Activated T-helper 17 cell treated with anti-CD3 and anti-CD28 coated beads, Interleukin-2, amount 50 U/mL, for 72 hours (primary cell): ENCODE results near the gene NRXN3. TPM values are rescaled to one million over a fixed set of nuclear protein-coding genes. Genes with fewer than 3 reads are reported as not detected.
"Not testable (repeated sequence)": the region's sequence is repeated elsewhere in the genome, so short reads cannot be mapped to it uniquely, and the experiment has no call there.

Source experiments
- ATAC-seq: fragments of 150-1000 bp; cut with Tn5 transposase; replicated peaks from 2 replicates; pipeline ENCODE4 v1.10.0; 2021; ENCODE audit warnings: mild to moderate bottlenecking, moderate library complexity
- H3K27ac Mint-ChIP-seq: one replicate; pipeline ENCODE4 v1.8.0; 2022; ENCODE audit warnings: mixed read lengths
- H3K27me3 Mint-ChIP-seq: one replicate; pipeline ENCODE4 v1.8.0; 2022; ENCODE audit warnings: mixed read lengths
- H3K36me3 Mint-ChIP-seq: one replicate; pipeline ENCODE4 v1.8.0; 2022; ENCODE audit warnings: low read depth, mild to moderate bottlenecking, mixed read lengths
- H3K4me1 Mint-ChIP-seq: one replicate; pipeline ENCODE4 v1.8.0; 2022; ENCODE audit warnings: mixed read lengths
- H3K4me3 Mint-ChIP-seq: one replicate; pipeline ENCODE4 v1.8.0; 2022; ENCODE audit warnings: mild to moderate bottlenecking, mixed read lengths
- H3K9me3 Mint-ChIP-seq: one replicate; pipeline ENCODE4 v1.8.0; 2022; ENCODE audit warnings: mixed read lengths
- total RNA-seq, 2 donors: library from RNA; stranded (reverse); gene quantifications; one replicate each; pipeline ENCODE4 v1.2.3, GENCODE V29; 2022

The NRXN3 gene
- total RNA-seq, 2 donors from 2014 or later: not detected

GRCh38 chr14:78403278-78403815 lies 233.2 kb downstream of the NRXN3 start:
- no peaks in the 10 kb centered on the region for H3K36me3 Mint-ChIP-seq
- H3K9me3 Mint-ChIP-seq: no peaks in the 10 kb centered on the region
- no peak overlapping the region for H3K4me3 Mint-ChIP-seq
- no peaks in the 10 kb centered on the region for H3K4me1 Mint-ChIP-seq
- no peaks in the 10 kb centered on the region for H3K27me3 Mint-ChIP-seq
- no peak for ATAC-seq
- H3K27ac Mint-ChIP-seq: no peak overlapping the region

GRCh38 chr14:78405079-78405856 lies 235.1 kb downstream of the NRXN3 start:
- Mint-ChIP-seq H3K9me3 (no peaks in the 10 kb centered on the region), H3K4me3 (no peak overlapping the region), H3K27ac (no peak overlapping the region), H3K27me3 (no peaks in the 10 kb centered on the region), H3K4me1 (no peaks in the 10 kb centered on the region), H3K36me3 (no peaks in the 10 kb centered on the region)
- no peak for ATAC-seq

DNA sequence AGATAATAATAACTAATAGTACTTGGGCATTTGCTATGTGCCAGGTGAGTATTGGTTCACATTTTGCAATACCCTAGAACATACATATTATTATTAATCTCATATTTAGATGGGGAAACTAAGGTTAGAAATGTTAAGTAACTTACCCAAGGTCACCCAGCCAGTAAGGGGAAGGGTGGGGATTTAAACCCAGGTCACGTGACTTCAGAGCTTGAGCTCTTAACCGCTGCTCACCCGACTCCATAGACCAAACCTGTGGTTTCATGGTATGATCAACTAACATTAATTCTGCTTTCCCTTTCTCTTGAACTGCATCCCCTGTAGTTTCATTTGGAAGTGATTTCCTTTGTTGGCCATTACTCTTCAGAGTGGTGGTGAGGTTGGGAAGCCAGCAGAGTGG lies 242.3 kb downstream of the NRXN3 start:
- Mint-ChIP-seq H3K36me3 (no peaks in the 10 kb centered on the region), H3K27ac (no peak overlapping the region), H3K4me3 (no peak overlapping the region), H3K4me1 (no peaks in the 10 kb centered on the region), H3K9me3 (peaks cover 3% of the 10 kb centered on the region), H3K27me3 (no peaks in the 10 kb centered on the region)
- no peak for ATAC-seq

DNA sequence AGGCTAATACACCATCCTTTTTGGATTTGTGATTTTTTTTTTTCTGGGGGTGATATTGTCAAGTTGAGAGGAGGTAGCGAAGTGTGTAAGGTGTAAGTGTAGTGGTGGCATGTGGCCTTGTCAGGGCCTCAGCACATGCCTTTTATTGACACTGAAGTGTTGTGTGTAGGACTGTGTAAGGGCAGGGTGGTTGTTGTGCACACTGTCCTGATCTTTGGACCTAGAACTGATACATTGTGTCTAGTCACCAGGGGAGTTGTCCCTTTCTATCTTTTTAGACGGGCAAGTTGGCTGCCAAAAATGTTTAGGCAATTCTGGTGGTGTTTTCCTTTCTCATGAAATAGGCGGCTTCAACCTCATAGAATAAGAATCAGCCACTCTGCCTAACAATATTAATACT lies 244.0 kb downstream of the NRXN3 start:
- H3K4me3 Mint-ChIP-seq: no peak overlapping the region
- no peaks in the 10 kb centered on the region for H3K36me3 Mint-ChIP-seq
- H3K4me1 Mint-ChIP-seq: no peaks in the 10 kb centered on the region
- H3K9me3 Mint-ChIP-seq: peaks cover 3% of the 10 kb centered on the region
- H3K27ac Mint-ChIP-seq: no peak overlapping the region
- H3K27me3 Mint-ChIP-seq: no peaks in the 10 kb centered on the region
- no peak for ATAC-seq

GRCh38 chr14:78417532-78417931 lies 247.4 kb downstream of the NRXN3 start:
- no peaks in the 10 kb centered on the region for H3K4me1 Mint-ChIP-seq
- no peak overlapping the region for H3K27ac Mint-ChIP-seq
- no peaks in the 10 kb centered on the region for H3K36me3 Mint-ChIP-seq
- H3K27me3 Mint-ChIP-seq: no peaks in the 10 kb centered on the region
- H3K4me3 Mint-ChIP-seq: no peak overlapping the region
- H3K9me3 Mint-ChIP-seq: peaks cover 3% of the 10 kb centered on the region
- no peak for ATAC-seq

- Mint-ChIP-seq H3K36me3 (no peaks in the 10 kb centered on the region), H3K27me3 (peaks cover 6% of the 10 kb centered on the region), H3K4me1 (no peaks in the 10 kb centered on the region), H3K9me3 (no peaks in the 10 kb centered on the region), H3K27ac (no peak overlapping the region), H3K4me3 (no peak overlapping the region)
- ATAC-seq: no peak
These were observed 254.1 kb downstream of the NRXN3 start for GRCh38 chr14:78424311-78424710.

DNA sequence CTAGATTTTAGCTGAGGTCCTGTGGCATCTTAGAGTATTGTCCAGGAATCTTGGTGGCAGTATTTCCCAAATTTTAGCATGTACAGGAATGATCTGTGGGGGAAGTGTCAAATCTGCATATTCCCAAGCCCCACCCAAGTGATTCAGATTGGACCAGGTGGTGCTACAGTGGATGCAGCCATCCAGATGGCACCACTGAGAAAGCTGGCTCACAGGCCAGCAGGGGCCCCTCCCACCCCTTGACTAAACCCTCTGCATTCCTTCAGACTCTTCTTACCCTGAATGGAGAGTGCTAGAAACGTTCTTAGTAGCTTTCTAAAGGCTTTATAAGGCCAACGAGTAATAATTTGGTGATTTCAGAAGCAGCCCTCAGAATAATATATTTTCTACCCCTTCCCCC lies 255.2 kb downstream of the NRXN3 start:
- peaks cover 6% of the 10 kb centered on the region for H3K27me3 Mint-ChIP-seq
- H3K27ac Mint-ChIP-seq: no peak overlapping the region
- ATAC-seq: no peak

DNA sequence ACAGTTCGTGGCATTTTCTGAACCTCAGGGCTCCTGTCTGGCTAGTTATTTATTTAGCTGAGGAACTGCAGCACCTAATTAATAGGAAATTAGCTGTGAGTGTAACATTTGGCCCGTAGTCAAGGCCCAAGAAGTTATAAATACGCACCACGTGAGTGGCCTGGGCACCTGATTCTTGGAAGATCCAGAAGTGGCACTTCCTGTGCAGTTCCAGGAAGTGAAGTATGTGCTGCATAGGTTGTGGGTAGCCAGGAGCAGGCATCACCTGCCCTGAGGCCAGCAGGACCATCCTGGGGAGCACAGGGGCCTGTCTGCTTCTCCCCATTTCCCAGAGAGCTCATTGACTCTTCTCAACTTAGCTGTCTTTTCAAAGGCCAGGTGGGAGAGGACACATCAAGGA lies 255.6 kb downstream of the NRXN3 start:
- H3K4me1 Mint-ChIP-seq: no peaks in the 10 kb centered on the region
- H3K27me3 Mint-ChIP-seq: peaks cover 6% of the 10 kb centered on the region
- H3K4me3 Mint-ChIP-seq: no peak overlapping the region
- no peaks in the 10 kb centered on the region for H3K36me3 Mint-ChIP-seq
- no peak for ATAC-seq
- H3K27ac Mint-ChIP-seq: no peak overlapping the region
- no peaks in the 10 kb centered on the region for H3K9me3 Mint-ChIP-seq

More for the DNA sequence above, 255.2 kb downstream of the NRXN3 start:
- Mint-ChIP-seq H3K4me3 (no peak overlapping the region), H3K4me1 (no peaks in the 10 kb centered on the region), H3K36me3 (no peaks in the 10 kb centered on the region), H3K9me3 (no peaks in the 10 kb centered on the region)

DNA sequence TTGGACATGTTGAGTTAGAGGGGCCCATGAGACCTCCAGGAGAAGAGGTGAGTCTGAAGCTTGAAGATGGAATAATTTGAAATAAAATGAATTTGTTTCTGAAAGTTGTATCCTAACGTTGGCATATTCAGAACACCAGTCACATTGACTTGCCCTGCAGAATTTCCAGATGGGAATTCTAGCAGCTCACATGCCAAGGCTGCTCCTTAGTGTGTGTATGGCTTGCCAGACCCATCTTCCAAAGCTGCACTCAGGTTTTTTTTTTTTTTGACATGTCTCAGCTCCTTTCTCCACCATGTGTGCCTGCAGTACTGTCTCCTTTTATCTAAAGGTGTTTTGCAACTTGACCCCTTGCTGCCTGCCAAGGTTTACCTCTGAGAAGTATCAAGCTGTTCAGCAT lies 261.9 kb downstream of the NRXN3 start:
- Mint-ChIP-seq H3K9me3 (peaks cover 3% of the 10 kb centered on the region), H3K36me3 (no peaks in the 10 kb centered on the region), H3K27ac (no peak overlapping the region), H3K4me3 (no peak overlapping the region), H3K4me1 (no peaks in the 10 kb centered on the region), H3K27me3 (no peaks in the 10 kb centered on the region)
- no peak for ATAC-seq

GRCh38 chr14:78437448-78437847 lies 267.3 kb downstream of the NRXN3 start:
- not testable (repeated sequence) for H3K4me1 Mint-ChIP-seq, H3K27me3 Mint-ChIP-seq, H3K4me3 Mint-ChIP-seq, H3K9me3 Mint-ChIP-seq, H3K27ac Mint-ChIP-seq, ATAC-seq, H3K36me3 Mint-ChIP-seq

DNA sequence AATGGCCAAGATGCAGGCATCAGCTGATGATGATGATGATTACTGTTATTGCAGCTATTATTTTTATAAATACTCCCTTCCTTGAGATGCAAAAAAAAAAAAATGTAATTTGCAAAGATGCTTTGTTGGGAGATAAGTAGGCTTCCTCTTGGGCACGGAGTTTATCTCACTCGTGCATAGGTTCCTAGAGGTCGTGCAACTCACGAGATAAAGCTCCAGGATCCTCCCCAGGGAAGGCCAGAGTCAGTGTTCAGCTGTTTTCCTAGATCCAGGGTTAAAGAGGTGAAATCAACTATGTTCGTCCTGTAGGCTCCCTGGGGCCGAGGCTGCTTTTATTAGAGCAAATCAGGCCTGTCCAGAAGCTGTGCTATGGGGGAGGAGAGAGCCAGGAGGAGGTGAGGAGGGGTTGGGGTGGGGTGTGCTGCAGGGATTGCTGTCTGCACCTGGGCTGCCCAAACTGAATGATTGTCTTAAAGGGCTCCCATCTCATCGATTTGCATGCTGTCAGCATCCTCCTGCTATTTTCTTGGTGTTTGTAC lies 270.3 kb downstream of the NRXN3 start:
- Mint-ChIP-seq H3K27ac (no peak overlapping the region), H3K9me3 (peaks cover 4% of the 10 kb centered on the region), H3K4me1 (no peaks in the 10 kb centered on the region), H3K36me3 (no peaks in the 10 kb centered on the region), H3K4me3 (no peak overlapping the region), H3K27me3 (peaks cover 10% of the 10 kb centered on the region)
- ATAC-seq: no peak

- no peaks in the 10 kb centered on the region for H3K4me1 Mint-ChIP-seq
- peaks cover 5% of the 10 kb centered on the region for H3K27me3 Mint-ChIP-seq
- ATAC-seq: no peak
- no peaks in the 10 kb centered on the region for H3K36me3 Mint-ChIP-seq
- no peaks in the 10 kb centered on the region for H3K9me3 Mint-ChIP-seq
- H3K27ac Mint-ChIP-seq: no peak overlapping the region
- H3K4me3 Mint-ChIP-seq: no peak overlapping the region
These were observed 273.7 kb downstream of the NRXN3 start for GRCh38 chr14:78443834-78444233.

DNA sequence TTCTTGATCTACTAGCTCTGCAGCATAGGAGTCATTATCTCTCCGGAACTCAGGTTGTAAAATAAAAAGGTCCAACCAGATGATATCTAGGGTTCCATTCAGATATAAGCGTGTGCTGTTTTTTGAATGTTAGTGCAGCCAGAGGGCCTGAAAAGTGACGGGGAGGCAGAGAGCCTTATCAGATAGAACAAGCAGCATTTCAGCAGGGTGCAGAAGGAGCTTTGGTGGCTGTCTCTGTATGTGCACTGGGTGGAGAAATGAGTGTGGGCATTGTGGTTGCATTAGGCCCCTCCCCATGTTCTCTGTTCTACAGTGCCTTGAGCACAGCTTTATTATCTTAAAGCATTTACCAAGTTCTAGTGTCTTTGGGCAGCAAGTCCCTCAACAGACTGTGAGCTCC lies 275.1 kb downstream of the NRXN3 start:
- Mint-ChIP-seq H3K27ac (no peak overlapping the region), H3K9me3 (no peaks in the 10 kb centered on the region), H3K4me1 (no peaks in the 10 kb centered on the region), H3K4me3 (no peak overlapping the region), H3K36me3 (no peaks in the 10 kb centered on the region), H3K27me3 (peaks cover 5% of the 10 kb centered on the region)
- ATAC-seq: no peak

- Mint-ChIP-seq H3K27ac (no peak overlapping the region), H3K4me3 (no peak overlapping the region), H3K27me3 (no peaks in the 10 kb centered on the region), H3K4me1 (no peaks in the 10 kb centered on the region), H3K9me3 (no peaks in the 10 kb centered on the region), H3K36me3 (no peaks in the 10 kb centered on the region)
- no peak for ATAC-seq
These were observed 276.6 kb downstream of the NRXN3 start for GRCh38 chr14:78446807-78447206.
